ENCODE measurements around the gene NDUFS7. TPM values are rescaled to one million over a fixed set of nuclear protein-coding genes. Genes with fewer than 3 reads are reported as not detected.

The NDUFS7 gene
- polyA plus RNA-seq, 4 donors = 82.0 to 350 (median 248) TPM

DNA sequence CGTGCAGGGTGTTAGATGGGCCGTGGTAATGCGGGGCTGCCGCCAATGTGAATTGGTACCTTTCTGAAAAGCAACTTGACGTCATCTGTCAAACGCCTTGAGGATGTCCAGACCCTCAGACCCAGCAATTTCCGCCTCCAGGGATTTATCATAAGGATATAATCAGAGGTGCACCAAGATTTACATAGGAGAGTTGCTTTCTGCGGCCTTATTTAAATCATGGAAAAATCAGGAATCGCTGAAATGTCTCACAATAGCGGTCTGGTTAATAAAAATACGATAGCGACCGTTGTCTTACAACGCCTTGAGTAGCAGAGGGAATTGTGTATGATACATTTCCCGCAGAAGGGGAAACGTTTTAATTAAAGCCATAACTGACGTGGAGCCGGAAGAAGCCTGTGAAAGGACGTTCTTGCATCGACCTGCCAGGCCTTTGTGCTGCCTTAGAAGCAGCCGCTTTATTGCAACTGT is 32.3 kb upstream of the NDUFS7 start:
- FAIRE-seq = no peak
- Histone ChIP-seq H3K4me1 (ENCODE audit: control insufficient read depth in 3 of 3, insufficient read depth in 2 of 3, low read depth in 1 of 3, low read length in 2 of 3) (peaks cover 0 to 14% (median 2%) of the 10 kb centered on the region in 3 donors), H3K9me3 (ENCODE audit: control insufficient read depth in 2 of 2, insufficient read depth in 1 of 2, low read depth in 1 of 2, low read length in 1 of 2) (no peaks in the 10 kb centered on the region), H3K27me3 (ENCODE audit: control insufficient read depth in 3 of 3, insufficient read depth in 3 of 3, low read length in 3 of 3) (peaks cover 0 to 2% (median 0%) of the 10 kb centered on the region in 3 donors), H3K27ac (ENCODE audit: low read depth in 1 of 3, low read length in 2 of 3) (no peak overlapping the region), H3K36me3 (ENCODE audit: control insufficient read depth in 3 of 3, insufficient read depth in 2 of 3, low read depth in 1 of 3, low read length in 3 of 3) (no peaks in the 10 kb centered on the region), H3K4me3 (ENCODE audit: low read depth in 1 of 3, low read length in 3 of 3) (no peak overlapping the region)
- 86 to 94% (median 90%) methylated on average over 21 of the region's 21 CpGs for WGBS, 3 donors
- DNase-seq = no peak

DNA sequence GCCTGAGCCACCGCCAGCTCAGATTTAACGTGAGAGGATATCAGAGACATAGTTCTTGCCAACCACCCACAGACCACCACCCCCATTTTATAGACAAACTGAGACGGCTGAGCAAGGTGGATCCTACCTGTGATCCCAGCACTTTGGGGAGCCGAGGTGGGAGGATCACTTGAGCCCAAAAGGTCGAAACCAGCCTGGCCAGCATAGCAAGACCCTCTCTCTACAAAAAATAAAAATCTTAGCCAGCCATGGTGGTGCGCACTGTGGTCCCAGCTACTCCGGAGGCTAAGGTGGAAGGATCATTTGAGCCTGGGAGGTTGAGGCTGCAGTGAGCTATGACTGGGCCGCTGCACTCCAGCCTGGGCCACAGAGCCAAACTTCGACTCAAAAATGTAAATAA is 30.6 kb upstream of the NDUFS7 start:
- Histone ChIP-seq H3K4me1 (ENCODE audit: control insufficient read depth in 3 of 3, insufficient read depth in 2 of 3, low read depth in 1 of 3, low read length in 2 of 3) (peaks cover 0 to 20% (median 2%) of the 10 kb centered on the region in 3 donors), H3K27ac (ENCODE audit: low read depth in 1 of 3, low read length in 2 of 3) (no peak overlapping the region), H3K4me3 (ENCODE audit: low read depth in 1 of 3, low read length in 3 of 3) (no peak overlapping the region), H3K36me3 (ENCODE audit: control insufficient read depth in 3 of 3, insufficient read depth in 2 of 3, low read depth in 1 of 3, low read length in 3 of 3) (peaks cover 0 to 5% (median 0%) of the 10 kb centered on the region in 3 donors), H3K9me3 (ENCODE audit: control insufficient read depth in 2 of 2, insufficient read depth in 1 of 2, low read depth in 1 of 2, low read length in 1 of 2) (no peaks in the 10 kb centered on the region), H3K27me3 (ENCODE audit: control insufficient read depth in 3 of 3, insufficient read depth in 3 of 3, low read length in 3 of 3) (peaks cover 0 to 2% (median 0%) of the 10 kb centered on the region in 3 donors)
- WGBS, 3 donors = 93 to 95% (median 94%) methylated on average over 9 of the region's 9 CpGs
- no peak for DNase-seq
- FAIRE-seq = no peak

DNA sequence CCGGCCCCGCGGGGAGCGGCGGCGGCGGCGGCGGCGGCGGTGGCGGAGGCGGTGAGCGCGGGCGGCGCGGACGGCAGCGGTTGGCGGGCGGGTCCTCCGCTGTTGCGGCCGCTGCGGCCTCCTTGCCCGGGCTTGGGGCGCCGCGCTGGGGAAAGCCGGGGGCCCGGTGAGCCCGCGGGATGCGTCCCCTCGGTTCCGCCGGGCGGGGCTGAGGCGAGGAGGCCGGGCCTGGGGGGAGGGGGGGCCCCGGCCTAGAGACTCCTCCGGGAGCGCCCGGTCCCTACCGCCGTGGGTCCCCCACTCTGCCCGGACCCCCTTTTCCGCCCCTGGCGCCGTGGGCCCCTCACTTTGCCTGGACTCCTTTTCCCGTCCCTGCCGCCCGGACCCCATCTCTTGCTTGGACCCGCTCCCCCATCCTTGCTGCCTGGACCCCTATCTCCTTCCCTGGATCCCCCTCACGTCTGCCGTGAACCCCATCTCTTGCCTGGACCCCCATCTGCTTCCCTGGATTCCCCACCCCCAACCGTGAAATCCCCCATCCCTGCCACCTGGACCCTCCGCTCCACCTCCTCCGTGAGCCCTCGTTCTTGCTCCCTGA is 28.6 kb upstream of the NDUFS7 start:
- H3K27ac ChIP-seq (ENCODE audit: low read depth in 1 of 3, low read length in 2 of 3) = peak overlapping the region; percentile 53 to 64 (median 63)
- WGBS, 3 donors = 0 to 2% (median 1%) methylated on average over 19 to 61 of the region's 61 CpGs
- peak overlapping the region; percentile 71 to 93 (median 79) for H3K4me3 ChIP-seq (ENCODE audit: low read depth in 1 of 3, low read length in 3 of 3)
- no peaks in the 10 kb centered on the region for H3K27me3 ChIP-seq (ENCODE audit: control insufficient read depth in 3 of 3, insufficient read depth in 3 of 3, low read length in 3 of 3)
- FAIRE-seq (no peak), DNase-seq (no peak)
- peaks cover 0 to 20% (median 4%) of the 10 kb centered on the region in 3 donors for H3K36me3 ChIP-seq (ENCODE audit: control insufficient read depth in 3 of 3, insufficient read depth in 2 of 3, low read depth in 1 of 3, low read length in 3 of 3)
- peaks cover 0 to 20% (median 2%) of the 10 kb centered on the region in 3 donors for H3K4me1 ChIP-seq (ENCODE audit: control insufficient read depth in 3 of 3, insufficient read depth in 2 of 3, low read depth in 1 of 3, low read length in 2 of 3)
- no peaks in the 10 kb centered on the region for H3K9me3 ChIP-seq (ENCODE audit: control insufficient read depth in 2 of 2, insufficient read depth in 1 of 2, low read depth in 1 of 2, low read length in 1 of 2)

DNA sequence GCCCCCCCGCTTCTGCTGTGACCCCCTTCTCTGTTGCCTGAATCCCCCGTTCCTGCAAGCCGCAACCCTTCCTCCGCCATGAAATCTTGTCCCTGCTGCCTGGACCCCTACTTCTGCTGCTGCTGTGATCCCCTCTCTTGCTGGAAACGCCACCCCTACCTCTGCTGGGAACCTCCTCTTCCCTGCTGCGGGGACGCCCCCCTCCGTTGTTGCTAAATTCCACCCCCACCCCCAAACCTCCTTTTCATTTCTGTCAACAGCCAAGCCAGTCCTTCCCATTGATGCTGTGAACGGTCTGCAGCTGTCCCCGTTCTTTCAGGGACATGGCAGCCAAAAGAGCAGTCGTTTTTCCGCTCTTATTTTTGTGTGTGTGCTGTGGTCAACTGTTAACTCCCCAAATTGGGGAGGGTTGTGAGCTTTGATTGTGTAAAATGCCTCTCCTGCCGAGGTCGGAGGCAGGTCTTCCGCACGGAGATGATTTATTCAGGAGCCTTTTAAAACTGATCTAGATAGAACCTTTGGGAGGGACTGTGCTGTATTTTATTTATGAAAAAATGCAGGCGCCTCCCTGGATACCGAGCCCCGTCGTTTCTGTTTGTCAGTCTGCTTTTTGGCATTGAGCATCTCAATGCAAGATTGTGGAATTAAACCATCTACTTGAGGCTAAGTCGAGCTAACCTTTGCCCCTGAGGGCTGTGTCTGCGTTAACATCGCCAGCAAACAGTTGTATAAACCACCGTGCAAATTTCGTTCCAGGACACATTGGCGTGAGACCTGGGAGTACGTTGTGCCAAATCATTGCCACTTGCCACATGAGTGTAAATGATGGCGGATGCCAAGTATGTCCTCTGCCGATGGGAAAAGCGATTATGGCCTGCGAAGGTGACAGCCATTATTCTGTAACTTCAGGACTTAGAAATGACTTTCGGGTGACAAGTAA is 27.9 kb upstream of the NDUFS7 start:
- Histone ChIP-seq H3K4me1 (ENCODE audit: control insufficient read depth in 3 of 3, insufficient read depth in 2 of 3, low read depth in 1 of 3, low read length in 2 of 3) (peaks cover 0 to 23% (median 2%) of the 10 kb centered on the region in 3 donors), H3K27me3 (ENCODE audit: control insufficient read depth in 3 of 3, insufficient read depth in 3 of 3, low read length in 3 of 3) (no peaks in the 10 kb centered on the region), H3K9me3 (ENCODE audit: control insufficient read depth in 2 of 2, insufficient read depth in 1 of 2, low read depth in 1 of 2, low read length in 1 of 2) (no peaks in the 10 kb centered on the region), H3K27ac (ENCODE audit: low read depth in 1 of 3, low read length in 2 of 3) (peak overlapping the region in 2 of 3 donors; percentile 63 to 64), H3K4me3 (ENCODE audit: low read depth in 1 of 3, low read length in 3 of 3) (peak overlapping the region; percentile 71 to 93 (median 79)), H3K36me3 (ENCODE audit: control insufficient read depth in 3 of 3, insufficient read depth in 2 of 3, low read depth in 1 of 3, low read length in 3 of 3) (peaks cover 4 to 28% (median 9%) of the 10 kb centered on the region in 3 donors)
- 8 to 22% (median 19%) methylated on average over 31 to 32 of the region's 32 CpGs for WGBS, 3 donors
- DNase-seq (peak; percentile 62 to 70), FAIRE-seq (no peak)

DNA sequence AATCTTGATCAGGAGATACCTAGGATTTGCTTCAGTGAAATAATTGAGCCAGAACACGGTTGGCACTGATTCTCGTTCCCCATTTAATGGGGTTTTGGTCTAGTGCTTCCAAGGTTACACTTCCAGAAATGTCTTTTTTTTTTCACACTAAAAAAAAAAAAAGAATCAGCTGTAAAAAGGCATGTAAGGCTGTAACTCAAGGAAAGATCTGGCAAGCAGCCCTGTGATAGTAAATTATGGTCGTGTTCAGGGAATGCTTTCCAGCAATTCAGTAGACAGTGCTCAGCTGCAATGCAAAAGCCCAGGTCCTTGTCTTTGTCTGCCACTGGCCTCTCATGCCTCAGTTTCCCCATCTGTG is 27.2 kb upstream of the NDUFS7 start:
- Histone ChIP-seq H3K4me1 (ENCODE audit: control insufficient read depth in 3 of 3, insufficient read depth in 2 of 3, low read depth in 1 of 3, low read length in 2 of 3) (peaks cover 0 to 24% (median 2%) of the 10 kb centered on the region in 3 donors), H3K9me3 (ENCODE audit: control insufficient read depth in 2 of 2, insufficient read depth in 1 of 2, low read depth in 1 of 2, low read length in 1 of 2) (no peaks in the 10 kb centered on the region), H3K27ac (ENCODE audit: low read depth in 1 of 3, low read length in 2 of 3) (peak overlapping the region in 1 of 3 donors; percentile 63), H3K36me3 (ENCODE audit: control insufficient read depth in 3 of 3, insufficient read depth in 2 of 3, low read depth in 1 of 3, low read length in 3 of 3) (peaks cover 4 to 33% (median 11%) of the 10 kb centered on the region in 3 donors), H3K27me3 (ENCODE audit: control insufficient read depth in 3 of 3, insufficient read depth in 3 of 3, low read length in 3 of 3) (no peaks in the 10 kb centered on the region), H3K4me3 (ENCODE audit: low read depth in 1 of 3, low read length in 3 of 3) (peak overlapping the region in 1 of 3 donors; percentile 79)
- WGBS, 3 donors = 16 to 34% (median 33%) methylated on average over 3 of the region's 3 CpGs
- no peak for DNase-seq
- FAIRE-seq = no peak

DNA sequence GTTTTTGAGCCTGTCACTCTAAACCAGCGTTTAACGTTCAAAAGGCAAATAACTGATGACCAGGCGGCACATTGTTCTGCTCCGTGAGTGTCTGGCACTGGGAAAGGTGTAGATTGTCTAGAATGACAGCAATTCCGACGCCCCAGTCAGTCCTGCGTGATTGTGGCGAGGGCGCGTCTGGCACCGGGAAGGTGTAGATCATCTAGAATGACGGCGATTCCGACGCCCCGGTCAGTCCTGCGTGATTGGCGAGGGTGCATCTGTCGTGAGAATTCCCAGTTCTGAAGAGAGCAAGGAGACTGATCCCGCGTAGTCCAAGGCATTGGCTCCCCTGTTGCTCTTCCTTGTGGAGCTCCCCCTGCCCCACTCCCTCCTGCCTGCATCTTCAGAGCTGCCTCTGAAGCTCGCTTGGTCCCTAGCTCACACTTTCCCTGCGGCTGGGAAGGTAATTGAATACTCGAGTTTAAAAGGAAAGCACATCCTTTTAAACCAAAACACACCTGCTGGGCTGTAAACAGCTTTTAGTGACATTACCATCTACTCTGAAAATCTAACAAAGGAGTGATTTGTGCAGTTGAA is 26.1 kb upstream of the NDUFS7 start:
- DNase-seq (no peak), FAIRE-seq (no peak)
- no peak overlapping the region for H3K4me3 ChIP-seq (ENCODE audit: low read depth in 1 of 3, low read length in 3 of 3)
- H3K4me1 ChIP-seq (ENCODE audit: control insufficient read depth in 3 of 3, insufficient read depth in 2 of 3, low read depth in 1 of 3, low read length in 2 of 3) = peaks cover 0 to 27% (median 2%) of the 10 kb centered on the region in 3 donors
- no peak overlapping the region for H3K27ac ChIP-seq (ENCODE audit: low read depth in 1 of 3, low read length in 2 of 3)
- H3K9me3 ChIP-seq (ENCODE audit: control insufficient read depth in 2 of 2, insufficient read depth in 1 of 2, low read depth in 1 of 2, low read length in 1 of 2) = no peaks in the 10 kb centered on the region
- no peaks in the 10 kb centered on the region for H3K27me3 ChIP-seq (ENCODE audit: control insufficient read depth in 3 of 3, insufficient read depth in 3 of 3, low read length in 3 of 3)
- H3K36me3 ChIP-seq (ENCODE audit: control insufficient read depth in 3 of 3, insufficient read depth in 2 of 3, low read depth in 1 of 3, low read length in 3 of 3) = peaks cover 4 to 44% (median 11%) of the 10 kb centered on the region in 3 donors
- 92 to 96% (median 95%) methylated on average over 24 of the region's 24 CpGs for WGBS, 3 donors

DNA sequence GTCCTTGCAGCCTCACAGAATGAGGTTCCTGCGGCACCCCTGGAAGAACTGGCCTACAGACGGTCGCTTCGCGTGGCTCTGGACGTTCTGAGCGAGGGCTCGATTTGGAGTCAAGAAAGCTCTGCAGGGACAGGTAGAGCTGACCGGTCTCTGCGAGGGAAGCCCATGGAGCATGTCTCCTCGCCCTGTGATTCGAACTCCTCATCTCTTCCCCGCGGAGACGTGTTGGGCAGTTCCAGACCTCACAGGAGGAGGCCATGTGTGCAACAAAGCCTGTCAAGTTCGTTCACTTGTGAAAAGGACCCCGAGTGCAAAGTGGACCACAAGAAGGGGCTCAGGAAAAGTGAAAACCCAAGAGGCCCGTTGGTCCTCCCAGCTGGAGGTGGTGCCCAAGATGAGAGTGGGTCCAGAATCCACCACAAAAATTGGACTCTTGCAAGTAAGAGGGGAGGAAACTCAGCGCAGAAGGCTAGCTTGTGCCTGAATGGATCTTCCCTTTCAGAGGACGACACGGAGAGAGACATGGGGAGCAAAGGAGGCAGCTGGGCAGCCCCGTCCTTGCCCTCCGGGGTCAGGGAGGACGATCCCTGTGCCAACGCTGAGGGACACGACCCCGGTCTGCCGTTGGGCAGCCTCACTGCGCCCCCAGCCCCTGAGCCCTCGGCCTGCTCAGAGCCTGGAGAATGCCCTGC is 23.4 kb upstream of the NDUFS7 start:
- Histone ChIP-seq H3K27ac (ENCODE audit: low read depth in 1 of 3, low read length in 2 of 3) (peak overlapping the region in 2 of 3 donors; percentile 11 to 21), H3K4me1 (ENCODE audit: control insufficient read depth in 3 of 3, insufficient read depth in 2 of 3, low read depth in 1 of 3, low read length in 2 of 3) (peaks cover 0 to 21% (median 2%) of the 10 kb centered on the region in 3 donors), H3K9me3 (ENCODE audit: control insufficient read depth in 2 of 2, insufficient read depth in 1 of 2, low read depth in 1 of 2, low read length in 1 of 2) (no peaks in the 10 kb centered on the region), H3K36me3 (ENCODE audit: control insufficient read depth in 3 of 3, insufficient read depth in 2 of 3, low read depth in 1 of 3, low read length in 3 of 3) (peaks cover 4 to 65% (median 11%) of the 10 kb centered on the region in 3 donors), H3K4me3 (ENCODE audit: low read depth in 1 of 3, low read length in 3 of 3) (no peak overlapping the region), H3K27me3 (ENCODE audit: control insufficient read depth in 3 of 3, insufficient read depth in 3 of 3, low read length in 3 of 3) (no peaks in the 10 kb centered on the region)
- DNase-seq (no peak), FAIRE-seq (no peak)
- 86 to 95% (median 91%) methylated on average over 28 to 30 of the region's 30 CpGs for WGBS, 3 donors

Data from small intestine (tissue), 7 donors.